K562 (cell line): ENCODE measurements around the gene CCL19. TPM values are rescaled to one million over a fixed set of nuclear protein-coding genes. Genes with fewer than 3 reads are reported as not detected.

Experiments
- ATAC-seq: fragments of 200-7000 bp; cut with Tn5 transposase; 3 replicates; pipeline ENCODE4 v1.9.1; 2020; ENCODE audit warnings: moderate library complexity
- BruUV-seq: library from RNA; stranded (reverse); fragments of 400-500 nt; replicated peaks from 2 replicates; lab custom pipeline; 2021; lab: Mats Ljungman, UMichigan
- CTCF ChIA-PET: fragments of 300-600 bp; formaldehyde crosslinking; extraction: SDS; loops from one replicate; lab custom pipeline; 2021; ENCODE audit warnings: low intra/inter-chr PET ratio; lab: Yijun Ruan, JAX
- POLR2A ChIA-PET: fragments of 300-600, 350-650 bp; sonication (Branson Sonifier 250); formaldehyde crosslinking; extraction: SDS; loops from one replicate; lab custom pipeline; 2021; ENCODE audit warnings: antibody characterized with exemption, inconsistent platforms; lab: Yijun Ruan, JAX
- DNase-seq, 4 experiments: peaks; one replicate each; pipeline versions ENCODE4 v3.0.0 to v3.0.0-alpha.2; 2011 to 2018; ENCODE audit warnings: low spot score in 3 of 4, mixed read lengths in 3 of 4; ENCODE audit errors: extremely low read depth in 1 of 4
- FAIRE-seq: peaks from 2 replicates; lab custom pipeline; 2011; peaks lifted over from hg19 to GRCh38; lab: Jason Lieb, UNC
- H2AFZ ChIP-seq: 2 replicates; pipeline ENCODE4 v1.6.0; 2011; ENCODE audit warnings: low read depth, low read length, control low read depth, inconsistent platforms
- H3K27ac ChIP-seq: fragments of 200-600 bp; 3 replicates; pipeline ENCODE4 v1.8.0; 2011; ENCODE audit warnings: low read depth, mild to moderate bottlenecking, control low read depth, inconsistent platforms, low read length, moderate library complexity, mixed read lengths; ENCODE audit errors: extremely low read depth
- H3K27me3 ChIP-seq, 2 experiments: fragments of 300-600 bp in 1 of 2; 2 replicates in 1 of 2; 3 replicates in 1 of 2; pipeline versions ENCODE4 v1.6.0 to v1.8.0; 2011; ENCODE audit warnings: inconsistent platforms in 2 of 2, low read length in 2 of 2, mild to moderate bottlenecking in 1 of 2, mixed read lengths in 1 of 2, moderate library complexity in 1 of 2; ENCODE audit not compliant: control insufficient read depth in 2 of 2, insufficient read depth in 2 of 2
- H3K36me3 ChIP-seq: fragments of 300-600 bp; 3 replicates; pipeline ENCODE4 v1.8.0; 2011; ENCODE audit warnings: mild to moderate bottlenecking, low read length, inconsistent platforms; ENCODE audit not compliant: control insufficient read depth, insufficient read depth
- H3K4me1 ChIP-seq, 2 experiments: fragments of 200-600 bp in 1 of 2; replicated peaks in 1 of 2; 2 replicates in 1 of 2; 3 replicates in 1 of 2; pipeline versions ENCODE4 v1.5.1 to v1.8.0; 2011; ENCODE audit warnings: inconsistent platforms in 2 of 2, low read length in 2 of 2, mild to moderate bottlenecking in 1 of 2, mixed read lengths in 1 of 2, moderate library complexity in 1 of 2; ENCODE audit not compliant: control insufficient read depth in 2 of 2, insufficient read depth in 2 of 2
- H3K4me2 ChIP-seq: 2 replicates; pipeline ENCODE4 v1.6.1; 2011; ENCODE audit warnings: low read length, control low read depth, inconsistent platforms, mixed read lengths; ENCODE audit not compliant: insufficient read depth
- H3K4me3 ChIP-seq: fragments of 200-600 bp; sonication (generic), shearing (Covaris generic); 2 replicates; pipeline ENCODE4 v1.5.1; 2016; ENCODE audit warnings: control low read depth, inconsistent platforms
- H3K79me2 ChIP-seq: fragments of 200-600 bp; 3 replicates; pipeline ENCODE4 v1.8.0; 2011; ENCODE audit warnings: low read length, inconsistent platforms; ENCODE audit not compliant: control insufficient read depth, insufficient read depth
- H3K9ac ChIP-seq, 2 experiments: 2 replicates each; pipeline versions ENCODE4 v1.6.0 to v1.6.1; 2011; ENCODE audit warnings: low read depth in 2 of 2, low read length in 2 of 2, control low read depth in 1 of 2, inconsistent platforms in 1 of 2, mild to moderate bottlenecking in 1 of 2, mixed read lengths in 1 of 2; ENCODE audit not compliant: insufficient read depth in 1 of 2
- H3K9me1 ChIP-seq: one replicate; pipeline ENCODE4 v1.6.0; 2011; ENCODE audit warnings: inconsistent platforms, mild to moderate bottlenecking, low read length, moderate library complexity; ENCODE audit not compliant: control insufficient read depth, insufficient read depth
- H3K9me3 ChIP-seq: replicated peaks from 2 replicates; pipeline ENCODE4 v1.5.1; 2011; ENCODE audit warnings: low read depth, low read length, inconsistent platforms; ENCODE audit not compliant: control insufficient read depth, insufficient read depth
- H4K20me1 ChIP-seq: replicated peaks from 2 replicates; pipeline ENCODE4 v1.6.1; 2011; ENCODE audit warnings: low read length, inconsistent platforms, mixed read lengths; ENCODE audit not compliant: control insufficient read depth, insufficient read depth
- CTCF ChIP-seq, 3 experiments: IDR thresholded peaks in 2 of 3; conservative IDR thresholded peaks in 1 of 3; 2 replicates each; pipeline ENCODE4 v1.5.1; 2011 to 2012; ENCODE audit warnings: low read length in 3 of 3, mild to moderate bottlenecking in 3 of 3, control low read depth in 2 of 3, improper control_type of control experiment in 1 of 3, inconsistent platforms in 1 of 3, low read depth in 1 of 3, mixed read lengths in 1 of 3, moderate library complexity in 1 of 3; ENCODE audit not compliant: insufficient read depth in 2 of 3
- CTCFL ChIP-seq: IDR thresholded peaks from 2 replicates; pipeline ENCODE4 v1.6.1; 2011; ENCODE audit warnings: borderline replicate concordance, low read depth, mild to moderate bottlenecking, moderate library complexity, low read length; ENCODE audit not compliant: insufficient read depth, poor library complexity, severe bottlenecking
- CXXC5 ChIP-seq: fragments of 250-450 bp; sonication (Bioruptor Pico); IDR thresholded peaks from 2 replicates; pipeline ENCODE4 v1.8.0; 2022; ENCODE audit warnings: inconsistent platforms, mild to moderate bottlenecking, moderate library complexity
- GTF2B ChIP-seq: IDR thresholded peaks from 2 replicates; pipeline ENCODE4 v1.6.1; 2011; ENCODE audit not compliant: insufficient read length; ENCODE audit errors: extremely low read depth
- PCBP1 ChIP-seq: fragments of 200-400 bp; formaldehyde crosslinking; IDR thresholded peaks from 2 replicates; pipeline ENCODE4 v1.6.1; 2018; ENCODE audit warnings: mild to moderate bottlenecking, low read depth, low read length; ENCODE audit not compliant: poor library complexity, severe bottlenecking
- WGBS: fragments of 100-300 bp; shearing (Covaris generic); methylation state at CpG from one replicate; pipeline ENCODE4 v1.1.6; 2016; ENCODE audit warnings: low coverage, mixed read lengths; ENCODE audit not compliant: insufficient coverage; ENCODE audit errors: missing lambda C conversion rate; 5-methylcytosine and 5-hydroxymethylcytosine counted together
- in situ Hi-C: fragments of 300-500 bp; cut with MboI; formaldehyde crosslinking; loops from 4 replicates; pipeline ENCODE4 v1.15.0; 2018; ENCODE audit warnings: inconsistent platforms, mixed read lengths
- intact Hi-C: fragments of 100-400 bp; cut with micrococcal nuclease; formaldehyde crosslinking; loops from 2 replicates; pipeline ENCODE4 v1.14.2; 2022
- polyA plus RNA-seq, 8 experiments: library from polyadenylated mRNA; depleted of rRNA in 4 of 8; stranded (reverse) in 5 of 8; unstranded in 3 of 8; fragments of >200 nt; fragmentation: Nextera tagmentation in 2 of 8; fragmentation: Illumina TruSeq in 1 of 8; extraction: Ambion mirVana in 2 of 8; extraction: Trizol in 1 of 8; gene quantifications; 2 replicates each; pipeline versions ENCODE4 v1.2.1 to v1.2.3, GENCODE V29; 2011 to 2014; ENCODE audit warnings: inconsistent platforms in 1 of 8, missing spikeins in 1 of 8
- total RNA-seq, 7 experiments: library from RNA; depleted of rRNA in 6 of 7; stranded (reverse); fragments of >200 nt in 6 of 7; fragmentation: Illumina TruSeq in 2 of 7; extraction: Trizol in 2 of 7; gene quantifications; 2 replicates each; pipeline versions ENCODE4 v1.2.1 to v1.2.3, GENCODE V29; 2011 to 2021; ENCODE audit warnings: low replicate concordance in 1 of 7
- TF ChIP-seq, protein P1 (sequence below), 2 experiments: fragments of 450-650 bp; IDR thresholded peaks; 2 replicates each; pipeline ENCODE4 v1.6.1; 2018; ENCODE audit warnings: mild to moderate bottlenecking in 2 of 2, low read depth in 1 of 2; ENCODE audit not compliant: partially characterized antibody in 2 of 2
- TF ChIP-seq, protein P2 (sequence below): conservative IDR thresholded peaks from 2 replicates; pipeline ENCODE4 v1.6.1; 2011; ENCODE audit warnings: low read depth, mild to moderate bottlenecking, low read length; ENCODE audit not compliant: control insufficient read depth

CCL19 gene
- total and polyA plus RNA-seq, 9 of the 15 experiments (the other 6 are each of a cell fraction or from before 2014, with no cell fraction given) = not detected

DNA sequence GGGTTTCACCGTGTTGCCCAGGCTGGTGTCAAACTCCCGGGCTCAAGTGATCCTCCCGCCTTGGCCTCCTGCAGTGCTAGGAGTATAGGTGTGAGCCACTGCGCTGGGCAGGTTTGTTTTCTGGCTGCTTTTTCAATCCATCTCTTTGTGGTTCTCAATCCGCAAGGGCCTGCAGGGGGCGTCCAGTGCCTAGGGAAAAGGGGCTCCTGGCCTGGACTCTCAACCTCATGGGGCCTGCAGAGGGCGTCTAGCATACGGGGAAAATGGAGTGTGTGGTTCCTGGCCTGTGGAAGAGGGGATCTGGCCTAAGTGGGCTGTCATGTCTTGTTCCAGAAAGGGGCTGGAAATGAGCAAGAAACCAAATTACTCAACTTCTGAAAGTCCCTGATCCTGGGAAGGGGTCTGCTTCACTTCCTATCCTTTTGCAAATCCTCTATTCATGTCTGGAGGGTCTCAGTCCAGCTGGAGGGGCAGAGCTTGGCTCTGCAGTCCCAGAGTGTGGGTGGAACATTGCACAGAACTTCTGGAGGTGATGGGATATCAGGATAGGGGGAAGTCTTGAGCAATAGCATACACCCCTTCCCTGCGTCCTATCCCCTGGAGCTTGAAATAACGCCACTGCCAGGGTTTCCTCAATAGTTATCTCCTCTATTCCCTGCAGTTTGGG lies 15.9 kb downstream of the CCL19 start:
- no TSS peak for BruUV-seq
- no peaks in the 10 kb centered on the region for H3K79me2 ChIP-seq
- H4K20me1 ChIP-seq = no peaks in the 10 kb centered on the region
- DNase-seq = peak; percentile 68 to 85 (median 76)
- no peak overlapping the region for H3K27ac ChIP-seq
- H3K27me3 ChIP-seq = no peaks in the 10 kb centered on the region
- in situ Hi-C loops = no loop called here
- no peak overlapping the region for H3K4me2 ChIP-seq
- H3K4me1 ChIP-seq = peaks cover 0 to 4% of the 10 kb centered on the region in 2 experiments; a peak in 1 of 5 replicates
- H3K9me1 ChIP-seq = no peaks in the 10 kb centered on the region
- peak; percentile 91 for FAIRE-seq
- ChIA-PET CTCF (interaction anchor here (0.6 to 3.1 kb wide), 2 partner anchors 27 to 1240 kb away, joined by 6 to 20 read pairs; no protein-coding TSS in a partner anchor), POLR2A (interaction anchor here (1.1 kb wide), 2 partner anchors 12 to 23 kb away, joined by 3 read pairs; no protein-coding TSS in a partner anchor)
- H2AFZ ChIP-seq = peak overlapping the region; percentile 76
- no peak overlapping the region for H3K4me3 ChIP-seq
- WGBS = 26% methylated on average over 8 of the region's 10 CpGs
- H3K9me3 ChIP-seq = no peaks in the 10 kb centered on the region
- intact Hi-C loops = loop anchor here (1.0 kb wide), 1 partner anchor 27 kb away; no protein-coding TSS in a partner anchor
- ATAC-seq = peak; percentile 100
- H3K36me3 ChIP-seq = no peaks in the 10 kb centered on the region
- H3K9ac ChIP-seq = no peak overlapping the region; a peak in 1 of 4 replicates
- no peak for TF ChIP-seq PCBP1
- peak; percentile 98 for TF ChIP-seq CTCFL
- TF ChIP-seq, protein P1, sequence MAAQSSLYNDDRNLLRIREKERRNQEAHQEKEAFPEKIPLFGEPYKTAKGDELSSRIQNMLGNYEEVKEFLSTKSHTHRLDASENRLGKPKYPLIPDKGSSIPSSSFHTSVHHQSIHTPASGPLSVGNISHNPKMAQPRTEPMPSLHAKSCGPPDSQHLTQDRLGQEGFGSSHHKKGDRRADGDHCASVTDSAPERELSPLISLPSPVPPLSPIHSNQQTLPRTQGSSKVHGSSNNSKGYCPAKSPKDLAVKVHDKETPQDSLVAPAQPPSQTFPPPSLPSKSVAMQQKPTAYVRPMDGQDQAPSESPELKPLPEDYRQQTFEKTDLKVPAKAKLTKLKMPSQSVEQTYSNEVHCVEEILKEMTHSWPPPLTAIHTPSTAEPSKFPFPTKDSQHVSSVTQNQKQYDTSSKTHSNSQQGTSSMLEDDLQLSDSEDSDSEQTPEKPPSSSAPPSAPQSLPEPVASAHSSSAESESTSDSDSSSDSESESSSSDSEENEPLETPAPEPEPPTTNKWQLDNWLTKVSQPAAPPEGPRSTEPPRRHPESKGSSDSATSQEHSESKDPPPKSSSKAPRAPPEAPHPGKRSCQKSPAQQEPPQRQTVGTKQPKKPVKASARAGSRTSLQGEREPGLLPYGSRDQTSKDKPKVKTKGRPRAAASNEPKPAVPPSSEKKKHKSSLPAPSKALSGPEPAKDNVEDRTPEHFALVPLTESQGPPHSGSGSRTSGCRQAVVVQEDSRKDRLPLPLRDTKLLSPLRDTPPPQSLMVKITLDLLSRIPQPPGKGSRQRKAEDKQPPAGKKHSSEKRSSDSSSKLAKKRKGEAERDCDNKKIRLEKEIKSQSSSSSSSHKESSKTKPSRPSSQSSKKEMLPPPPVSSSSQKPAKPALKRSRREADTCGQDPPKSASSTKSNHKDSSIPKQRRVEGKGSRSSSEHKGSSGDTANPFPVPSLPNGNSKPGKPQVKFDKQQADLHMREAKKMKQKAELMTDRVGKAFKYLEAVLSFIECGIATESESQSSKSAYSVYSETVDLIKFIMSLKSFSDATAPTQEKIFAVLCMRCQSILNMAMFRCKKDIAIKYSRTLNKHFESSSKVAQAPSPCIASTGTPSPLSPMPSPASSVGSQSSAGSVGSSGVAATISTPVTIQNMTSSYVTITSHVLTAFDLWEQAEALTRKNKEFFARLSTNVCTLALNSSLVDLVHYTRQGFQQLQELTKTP (IDR thresholded peaks at IDR 0.05; ENCODE audit: low read depth in 1 of 2, partially characterized antibody in 2 of 2) = no peak
- no peak for TF ChIP-seq GTF2B
- TF ChIP-seq, protein P2, sequence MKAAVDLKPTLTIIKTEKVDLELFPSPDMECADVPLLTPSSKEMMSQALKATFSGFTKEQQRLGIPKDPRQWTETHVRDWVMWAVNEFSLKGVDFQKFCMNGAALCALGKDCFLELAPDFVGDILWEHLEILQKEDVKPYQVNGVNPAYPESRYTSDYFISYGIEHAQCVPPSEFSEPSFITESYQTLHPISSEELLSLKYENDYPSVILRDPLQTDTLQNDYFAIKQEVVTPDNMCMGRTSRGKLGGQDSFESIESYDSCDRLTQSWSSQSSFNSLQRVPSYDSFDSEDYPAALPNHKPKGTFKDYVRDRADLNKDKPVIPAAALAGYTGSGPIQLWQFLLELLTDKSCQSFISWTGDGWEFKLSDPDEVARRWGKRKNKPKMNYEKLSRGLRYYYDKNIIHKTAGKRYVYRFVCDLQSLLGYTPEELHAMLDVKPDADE = no peak
- TF ChIP-seq CTCF (IDR thresholded peaks at IDR 0.05 in 2 of 3, conservative IDR thresholded peaks at IDR 0.05 in 1 of 3; ENCODE audit: insufficient read depth in 2 of 3, low read depth in 1 of 3, low read length in 3 of 3) = peak; percentile 85 to 99 (median 99)
- 0 out of 2 replicates have a peak, but pooled peaks have one; percentile 23 for TF ChIP-seq CXXC5 (CRISPR knock-in tag)
